HEK293 (cell line): ENCODE data around the gene CCNA2.

ENCODE experiments used
- CTCF ChIA-PET: fragments of 350-600 bp; formaldehyde crosslinking; extraction: SDS; loops from one replicate; lab custom pipeline; 2021; ENCODE audit warnings: antibody characterized with exemption; lab: Yijun Ruan, JAX
- POLR2A ChIA-PET: fragments of 300-600 bp; formaldehyde crosslinking; extraction: SDS; loops from one replicate; lab custom pipeline; 2020; ENCODE audit warnings: antibody characterized with exemption, inconsistent platforms; lab: Yijun Ruan, JAX
- H3K27ac ChIP-seq: fragments of 200-500 bp; sonication (Bioruptor generic); 2 replicates; pipeline ENCODE4 v1.5.1; 2014; ENCODE audit warnings: low read depth, low read length, control low read depth, inconsistent platforms; ENCODE audit errors: extremely low read depth
- H3K36me3 ChIP-seq, 2 experiments: fragments of 200-500 bp in 1 of 2; sonication (Bioruptor generic) in 1 of 2; 1 replicate in 1 of 2; 2 replicates in 1 of 2; pipeline ENCODE4 v1.5.1; 2014 to 2017; ENCODE audit warnings: inconsistent platforms in 2 of 2, low read length in 2 of 2; ENCODE audit not compliant: control insufficient read depth in 2 of 2, insufficient read depth in 1 of 2
- H3K4me1 ChIP-seq: fragments of 200-500 bp; sonication (Bioruptor generic); 2 replicates; pipeline ENCODE4 v1.5.1; 2014; ENCODE audit warnings: mild to moderate bottlenecking, low read length, inconsistent platforms; ENCODE audit not compliant: control insufficient read depth, insufficient read depth
- H3K4me3 ChIP-seq: 2 replicates; pipeline ENCODE4 v1.5.1; 2011; ENCODE audit warnings: low read depth, mild to moderate bottlenecking, control low read depth, low read length, moderate library complexity
- H3K9me3 ChIP-seq: fragments of 200-500 bp; sonication (Bioruptor generic); 2 replicates; pipeline ENCODE4 v1.5.1; 2014; ENCODE audit warnings: low read depth, low read length, inconsistent platforms; ENCODE audit not compliant: control insufficient read depth, insufficient read depth
- BCL11B ChIP-seq: fragments of 450-650 bp; formaldehyde crosslinking; IDR thresholded peaks from 2 replicates; pipeline ENCODE4 v1.5.1; 2016; ENCODE audit warnings: low read depth, missing biosample characterization, missing genetic modification characterization
- GLIS1 ChIP-seq: fragments of 450-650 bp; formaldehyde crosslinking; IDR thresholded peaks from 2 replicates; pipeline ENCODE4 v1.5.1; 2016; ENCODE audit warnings: missing biosample characterization, missing genetic modification characterization
- PRDM2 ChIP-seq: fragments of 450-650 bp; formaldehyde crosslinking; IDR thresholded peaks from 2 replicates; pipeline ENCODE4 v1.5.1; 2016; ENCODE audit warnings: missing biosample characterization, missing genetic modification characterization, borderline replicate concordance
- PRDM6 ChIP-seq: fragments of 450-650 bp; formaldehyde crosslinking; IDR thresholded peaks from 2 replicates; pipeline ENCODE4 v1.5.1; 2017; ENCODE audit warnings: missing biosample characterization, missing genetic modification characterization
- SALL2 ChIP-seq: fragments of 450-650 bp; formaldehyde crosslinking; IDR thresholded peaks from 2 replicates; pipeline ENCODE4 v1.5.0; 2017; ENCODE audit warnings: missing biosample characterization, mild to moderate bottlenecking, missing genetic modification characterization, borderline replicate concordance
- SP2 ChIP-seq: fragments of 450-650 bp; formaldehyde crosslinking; IDR thresholded peaks from 2 replicates; pipeline ENCODE4 v1.5.1; 2016; ENCODE audit warnings: missing biosample characterization, missing genetic modification characterization
- ZBTB6 ChIP-seq: fragments of 450-650 bp; formaldehyde crosslinking; IDR thresholded peaks from 2 replicates; pipeline ENCODE4 v1.5.1; 2017; ENCODE audit warnings: missing biosample characterization, missing genetic modification characterization
- ZFP3 ChIP-seq: fragments of 450-650 bp; formaldehyde crosslinking; IDR thresholded peaks from 2 replicates; pipeline ENCODE4 v1.5.1; 2016; ENCODE audit warnings: low read depth, missing biosample characterization, missing genetic modification characterization
- ZNF10 ChIP-seq: fragments of 450-650 bp; formaldehyde crosslinking; IDR thresholded peaks from 2 replicates; pipeline ENCODE4 v1.5.1; 2017; ENCODE audit warnings: missing biosample characterization, missing genetic modification characterization
- ZNF133 ChIP-seq: fragments of 450-650 bp; formaldehyde crosslinking; IDR thresholded peaks from 2 replicates; pipeline ENCODE4 v1.5.1; 2016; ENCODE audit warnings: missing biosample characterization, missing genetic modification characterization
- ZNF26 ChIP-seq: fragments of 450-650 bp; formaldehyde crosslinking; IDR thresholded peaks from 2 replicates; pipeline ENCODE4 v1.5.1; 2016; ENCODE audit warnings: missing biosample characterization, missing genetic modification characterization
- ZNF423 ChIP-seq: fragments of 450-650 bp; formaldehyde crosslinking; IDR thresholded peaks from 2 replicates; pipeline ENCODE4 v1.5.1; 2016; ENCODE audit warnings: missing biosample characterization, missing genetic modification characterization
- ZNF501 ChIP-seq: fragments of 450-650 bp; formaldehyde crosslinking; IDR thresholded peaks from 2 replicates; pipeline ENCODE4 v1.5.1; 2016; ENCODE audit warnings: missing biosample characterization, missing genetic modification characterization
- ZNF548 ChIP-seq: fragments of 450-650 bp; formaldehyde crosslinking; IDR thresholded peaks from 2 replicates; pipeline ENCODE4 v1.5.1; 2016; ENCODE audit warnings: missing biosample characterization, missing genetic modification characterization
- ZNF558 ChIP-seq: fragments of 450-650 bp; formaldehyde crosslinking; IDR thresholded peaks from 2 replicates; pipeline ENCODE4 v1.5.1; 2016; ENCODE audit warnings: missing biosample characterization, missing genetic modification characterization
- ZNF623 ChIP-seq: fragments of 450-650 bp; formaldehyde crosslinking; IDR thresholded peaks from 2 replicates; pipeline ENCODE4 v1.5.1; 2016; ENCODE audit warnings: missing biosample characterization, missing genetic modification characterization
- ZNF785 ChIP-seq: fragments of 450-650 bp; formaldehyde crosslinking; IDR thresholded peaks from 2 replicates; pipeline ENCODE4 v1.5.1; 2016; ENCODE audit warnings: missing biosample characterization, missing genetic modification characterization
- ZNF837 ChIP-seq: fragments of 450-650 bp; formaldehyde crosslinking; IDR thresholded peaks from 2 replicates; pipeline ENCODE4 v1.5.1; 2016; ENCODE audit warnings: missing biosample characterization, missing genetic modification characterization
- ZSCAN30 ChIP-seq: fragments of 450-650 bp; IDR thresholded peaks from 2 replicates; pipeline ENCODE4 v1.5.1; 2018; ENCODE audit warnings: missing biosample characterization, mild to moderate bottlenecking, missing genetic modification characterization, moderate library complexity
- ZSCAN5A ChIP-seq: fragments of 450-650 bp; formaldehyde crosslinking; IDR thresholded peaks from 2 replicates; pipeline ENCODE4 v1.5.1; 2016; ENCODE audit warnings: missing biosample characterization, missing genetic modification characterization

Gene CCNA2

GRCh38 chr4:121860121-121860520 is 36.4 kb upstream of the CCNA2 start (continued):
- TF ChIP-seq PRDM2 (tag by site-specific recombination) (no peak), ZBTB6 (tag by site-specific recombination) (no peak), ZNF10 (tag by site-specific recombination) (no peak), ZNF26 (tag by site-specific recombination) (no peak)
- TF ChIP-seq, all 188 proteins: peak for 0

- H3K27ac ChIP-seq, result no peak overlapping the region
- H3K9me3 ChIP-seq, result no peaks in the 10 kb centered on the region
- ChIA-PET CTCF (no interaction called here), POLR2A (no interaction called here)
- no peak overlapping the region for H3K4me3 ChIP-seq
- no peaks in the 10 kb centered on the region for H3K4me1 ChIP-seq
- TF ChIP-seq ZNF501 (tag by site-specific recombination), result no peak
- H3K36me3 ChIP-seq, result peaks cover 8 to 64% of the 10 kb centered on the region in 2 experiments
Measured at GRCh38 chr4:121851354-121851753, 27.7 kb upstream of the CCNA2 start.

GRCh38 chr4:121846662-121847061 is 23.0 kb upstream of the CCNA2 start:
- H3K27ac ChIP-seq, result no peak overlapping the region
- H3K9me3 ChIP-seq, result no peaks in the 10 kb centered on the region
- H3K4me1 ChIP-seq, result no peaks in the 10 kb centered on the region
- CTCF ChIA-PET, result no interaction called here
- no peak overlapping the region for H3K4me3 ChIP-seq
- TF ChIP-seq SALL2, result no peak
- TF ChIP-seq ZNF501 (tag by site-specific recombination), result no peak
- TF ChIP-seq PRDM6 (tag by site-specific recombination), result no peak
- TF ChIP-seq ZFP3 (tag by site-specific recombination), result no peak
- TF ChIP-seq ZNF423 (tag by site-specific recombination), result no peak
- no peak for TF ChIP-seq ZNF558 (tag by site-specific recombination)
- TF ChIP-seq ZNF837 (tag by site-specific recombination), result no peak
- no peak for TF ChIP-seq ZNF548 (tag by site-specific recombination)
- no peak for TF ChIP-seq ZSCAN5A
- TF ChIP-seq SP2 (tag by site-specific recombination), result no peak
- no peak for TF ChIP-seq ZNF785 (tag by site-specific recombination)
- no peak for TF ChIP-seq BCL11B (tag by site-specific recombination)
- TF ChIP-seq ZNF623, result no peak
- TF ChIP-seq ZSCAN30 (tag by site-specific recombination), result no peak
- TF ChIP-seq GLIS1 (tag by site-specific recombination), result no peak
- TF ChIP-seq ZNF133, result no peak
- POLR2A ChIA-PET, result no interaction called here
- H3K36me3 ChIP-seq, result peaks cover 12 to 66% of the 10 kb centered on the region in 2 experiments
